ENCODE data around the gene FALEC. TPM values are rescaled to one million over a fixed set of nuclear protein-coding genes. Genes with fewer than 3 reads are reported as not detected.

The FALEC gene
- total and polyA plus RNA-seq, 9 of the 15 experiments (the other 6 are each of a cell fraction or from before 2014, with no cell fraction given), result 0.15 to 1.8 (median 0.53) TPM; not detected in 5

DNA sequence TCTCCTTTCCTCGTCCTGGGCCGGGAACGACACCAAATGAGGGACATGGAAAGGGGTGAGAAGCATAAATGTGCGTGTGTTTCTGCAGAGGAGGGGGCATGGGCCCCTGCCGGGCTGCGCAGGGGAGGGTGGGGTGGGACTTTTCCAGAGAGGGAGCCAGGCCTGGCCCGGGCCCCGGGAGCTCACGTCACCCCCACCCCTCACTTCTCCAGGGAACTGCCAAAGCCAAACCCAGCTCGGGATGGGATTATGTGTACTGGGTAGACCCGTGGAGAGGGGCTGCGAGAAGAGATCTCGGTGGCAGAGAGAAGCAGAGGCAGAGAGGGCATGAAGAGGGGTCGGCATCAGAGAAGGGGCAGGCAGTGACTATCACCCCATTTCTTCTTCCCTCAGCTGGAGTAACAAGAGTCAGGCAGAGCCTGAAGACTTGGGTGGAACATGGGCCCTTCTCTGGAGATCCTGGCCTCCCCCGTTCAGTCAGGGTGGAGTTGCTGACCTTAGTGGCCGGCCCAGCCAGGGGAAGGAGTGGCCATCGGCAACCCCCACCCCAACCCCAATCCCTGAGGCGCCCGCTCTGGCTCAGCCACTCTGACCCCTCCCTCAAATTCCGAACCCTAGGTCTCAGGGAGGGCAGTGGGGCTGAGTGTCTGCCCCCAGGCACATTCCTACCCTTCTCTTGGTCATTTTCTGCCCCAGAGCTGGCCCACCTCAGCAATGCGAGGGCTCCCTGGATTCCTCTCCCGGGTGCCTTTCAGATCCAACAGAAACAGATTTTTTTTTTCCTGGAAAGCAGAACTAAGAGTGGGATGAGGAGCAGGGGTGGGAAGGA is 34.9 kb downstream of the FALEC start (continued):
- TF ChIP-seq CHD4 (IDR thresholded peaks at IDR 0.05; ENCODE audit: insufficient read depth, insufficient replicate concordance, low read depth, low read length, poor library complexity, severe bottlenecking), result no peak
- TF ChIP-seq, protein P1, sequence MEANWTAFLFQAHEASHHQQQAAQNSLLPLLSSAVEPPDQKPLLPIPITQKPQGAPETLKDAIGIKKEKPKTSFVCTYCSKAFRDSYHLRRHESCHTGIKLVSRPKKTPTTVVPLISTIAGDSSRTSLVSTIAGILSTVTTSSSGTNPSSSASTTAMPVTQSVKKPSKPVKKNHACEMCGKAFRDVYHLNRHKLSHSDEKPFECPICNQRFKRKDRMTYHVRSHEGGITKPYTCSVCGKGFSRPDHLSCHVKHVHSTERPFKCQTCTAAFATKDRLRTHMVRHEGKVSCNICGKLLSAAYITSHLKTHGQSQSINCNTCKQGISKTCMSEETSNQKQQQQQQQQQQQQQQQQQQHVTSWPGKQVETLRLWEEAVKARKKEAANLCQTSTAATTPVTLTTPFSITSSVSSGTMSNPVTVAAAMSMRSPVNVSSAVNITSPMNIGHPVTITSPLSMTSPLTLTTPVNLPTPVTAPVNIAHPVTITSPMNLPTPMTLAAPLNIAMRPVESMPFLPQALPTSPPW (CRISPR knock-in tag; IDR thresholded peaks at IDR 0.05), result 0 out of 2 replicates have a peak, but pooled peaks have one; percentile 12
- TF ChIP-seq, protein P2, sequence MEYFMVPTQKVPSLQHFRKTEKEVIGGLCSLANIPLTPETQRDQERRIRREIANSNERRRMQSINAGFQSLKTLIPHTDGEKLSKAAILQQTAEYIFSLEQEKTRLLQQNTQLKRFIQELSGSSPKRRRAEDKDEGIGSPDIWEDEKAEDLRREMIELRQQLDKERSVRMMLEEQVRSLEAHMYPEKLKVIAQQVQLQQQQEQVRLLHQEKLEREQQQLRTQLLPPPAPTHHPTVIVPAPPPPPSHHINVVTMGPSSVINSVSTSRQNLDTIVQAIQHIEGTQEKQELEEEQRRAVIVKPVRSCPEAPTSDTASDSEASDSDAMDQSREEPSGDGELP (CRISPR knock-in tag; IDR thresholded peaks at IDR 0.05; ENCODE audit: borderline replicate concordance), result peak; percentile 39; the same call in 1 of the 2 replicates
- TF ChIP-seq, protein P3, sequence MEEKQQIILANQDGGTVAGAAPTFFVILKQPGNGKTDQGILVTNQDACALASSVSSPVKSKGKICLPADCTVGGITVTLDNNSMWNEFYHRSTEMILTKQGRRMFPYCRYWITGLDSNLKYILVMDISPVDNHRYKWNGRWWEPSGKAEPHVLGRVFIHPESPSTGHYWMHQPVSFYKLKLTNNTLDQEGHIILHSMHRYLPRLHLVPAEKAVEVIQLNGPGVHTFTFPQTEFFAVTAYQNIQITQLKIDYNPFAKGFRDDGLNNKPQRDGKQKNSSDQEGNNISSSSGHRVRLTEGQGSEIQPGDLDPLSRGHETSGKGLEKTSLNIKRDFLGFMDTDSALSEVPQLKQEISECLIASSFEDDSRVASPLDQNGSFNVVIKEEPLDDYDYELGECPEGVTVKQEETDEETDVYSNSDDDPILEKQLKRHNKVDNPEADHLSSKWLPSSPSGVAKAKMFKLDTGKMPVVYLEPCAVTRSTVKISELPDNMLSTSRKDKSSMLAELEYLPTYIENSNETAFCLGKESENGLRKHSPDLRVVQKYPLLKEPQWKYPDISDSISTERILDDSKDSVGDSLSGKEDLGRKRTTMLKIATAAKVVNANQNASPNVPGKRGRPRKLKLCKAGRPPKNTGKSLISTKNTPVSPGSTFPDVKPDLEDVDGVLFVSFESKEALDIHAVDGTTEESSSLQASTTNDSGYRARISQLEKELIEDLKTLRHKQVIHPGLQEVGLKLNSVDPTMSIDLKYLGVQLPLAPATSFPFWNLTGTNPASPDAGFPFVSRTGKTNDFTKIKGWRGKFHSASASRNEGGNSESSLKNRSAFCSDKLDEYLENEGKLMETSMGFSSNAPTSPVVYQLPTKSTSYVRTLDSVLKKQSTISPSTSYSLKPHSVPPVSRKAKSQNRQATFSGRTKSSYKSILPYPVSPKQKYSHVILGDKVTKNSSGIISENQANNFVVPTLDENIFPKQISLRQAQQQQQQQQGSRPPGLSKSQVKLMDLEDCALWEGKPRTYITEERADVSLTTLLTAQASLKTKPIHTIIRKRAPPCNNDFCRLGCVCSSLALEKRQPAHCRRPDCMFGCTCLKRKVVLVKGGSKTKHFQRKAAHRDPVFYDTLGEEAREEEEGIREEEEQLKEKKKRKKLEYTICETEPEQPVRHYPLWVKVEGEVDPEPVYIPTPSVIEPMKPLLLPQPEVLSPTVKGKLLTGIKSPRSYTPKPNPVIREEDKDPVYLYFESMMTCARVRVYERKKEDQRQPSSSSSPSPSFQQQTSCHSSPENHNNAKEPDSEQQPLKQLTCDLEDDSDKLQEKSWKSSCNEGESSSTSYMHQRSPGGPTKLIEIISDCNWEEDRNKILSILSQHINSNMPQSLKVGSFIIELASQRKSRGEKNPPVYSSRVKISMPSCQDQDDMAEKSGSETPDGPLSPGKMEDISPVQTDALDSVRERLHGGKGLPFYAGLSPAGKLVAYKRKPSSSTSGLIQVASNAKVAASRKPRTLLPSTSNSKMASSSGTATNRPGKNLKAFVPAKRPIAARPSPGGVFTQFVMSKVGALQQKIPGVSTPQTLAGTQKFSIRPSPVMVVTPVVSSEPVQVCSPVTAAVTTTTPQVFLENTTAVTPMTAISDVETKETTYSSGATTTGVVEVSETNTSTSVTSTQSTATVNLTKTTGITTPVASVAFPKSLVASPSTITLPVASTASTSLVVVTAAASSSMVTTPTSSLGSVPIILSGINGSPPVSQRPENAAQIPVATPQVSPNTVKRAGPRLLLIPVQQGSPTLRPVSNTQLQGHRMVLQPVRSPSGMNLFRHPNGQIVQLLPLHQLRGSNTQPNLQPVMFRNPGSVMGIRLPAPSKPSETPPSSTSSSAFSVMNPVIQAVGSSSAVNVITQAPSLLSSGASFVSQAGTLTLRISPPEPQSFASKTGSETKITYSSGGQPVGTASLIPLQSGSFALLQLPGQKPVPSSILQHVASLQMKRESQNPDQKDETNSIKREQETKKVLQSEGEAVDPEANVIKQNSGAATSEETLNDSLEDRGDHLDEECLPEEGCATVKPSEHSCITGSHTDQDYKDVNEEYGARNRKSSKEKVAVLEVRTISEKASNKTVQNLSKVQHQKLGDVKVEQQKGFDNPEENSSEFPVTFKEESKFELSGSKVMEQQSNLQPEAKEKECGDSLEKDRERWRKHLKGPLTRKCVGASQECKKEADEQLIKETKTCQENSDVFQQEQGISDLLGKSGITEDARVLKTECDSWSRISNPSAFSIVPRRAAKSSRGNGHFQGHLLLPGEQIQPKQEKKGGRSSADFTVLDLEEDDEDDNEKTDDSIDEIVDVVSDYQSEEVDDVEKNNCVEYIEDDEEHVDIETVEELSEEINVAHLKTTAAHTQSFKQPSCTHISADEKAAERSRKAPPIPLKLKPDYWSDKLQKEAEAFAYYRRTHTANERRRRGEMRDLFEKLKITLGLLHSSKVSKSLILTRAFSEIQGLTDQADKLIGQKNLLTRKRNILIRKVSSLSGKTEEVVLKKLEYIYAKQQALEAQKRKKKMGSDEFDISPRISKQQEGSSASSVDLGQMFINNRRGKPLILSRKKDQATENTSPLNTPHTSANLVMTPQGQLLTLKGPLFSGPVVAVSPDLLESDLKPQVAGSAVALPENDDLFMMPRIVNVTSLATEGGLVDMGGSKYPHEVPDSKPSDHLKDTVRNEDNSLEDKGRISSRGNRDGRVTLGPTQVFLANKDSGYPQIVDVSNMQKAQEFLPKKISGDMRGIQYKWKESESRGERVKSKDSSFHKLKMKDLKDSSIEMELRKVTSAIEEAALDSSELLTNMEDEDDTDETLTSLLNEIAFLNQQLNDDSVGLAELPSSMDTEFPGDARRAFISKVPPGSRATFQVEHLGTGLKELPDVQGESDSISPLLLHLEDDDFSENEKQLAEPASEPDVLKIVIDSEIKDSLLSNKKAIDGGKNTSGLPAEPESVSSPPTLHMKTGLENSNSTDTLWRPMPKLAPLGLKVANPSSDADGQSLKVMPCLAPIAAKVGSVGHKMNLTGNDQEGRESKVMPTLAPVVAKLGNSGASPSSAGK (IDR thresholded peaks at IDR 0.05), result no peak
- TF ChIP-seq SMC3 (conservative IDR thresholded peaks at IDR 0.05; ENCODE audit: insufficient read depth, low read depth, low read length), result no peak
- TF ChIP-seq, protein P4, sequence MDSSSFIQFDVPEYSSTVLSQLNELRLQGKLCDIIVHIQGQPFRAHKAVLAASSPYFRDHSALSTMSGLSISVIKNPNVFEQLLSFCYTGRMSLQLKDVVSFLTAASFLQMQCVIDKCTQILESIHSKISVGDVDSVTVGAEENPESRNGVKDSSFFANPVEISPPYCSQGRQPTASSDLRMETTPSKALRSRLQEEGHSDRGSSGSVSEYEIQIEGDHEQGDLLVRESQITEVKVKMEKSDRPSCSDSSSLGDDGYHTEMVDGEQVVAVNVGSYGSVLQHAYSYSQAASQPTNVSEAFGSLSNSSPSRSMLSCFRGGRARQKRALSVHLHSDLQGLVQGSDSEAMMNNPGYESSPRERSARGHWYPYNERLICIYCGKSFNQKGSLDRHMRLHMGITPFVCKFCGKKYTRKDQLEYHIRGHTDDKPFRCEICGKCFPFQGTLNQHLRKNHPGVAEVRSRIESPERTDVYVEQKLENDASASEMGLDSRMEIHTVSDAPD (CRISPR knock-in tag; IDR thresholded peaks at IDR 0.05), result no peak
- no peak for TF ChIP-seq DPF2 (IDR thresholded peaks at IDR 0.05)
- TF ChIP-seq STAT5A (IDR thresholded peaks at IDR 0.05; ENCODE audit: borderline replicate concordance, low read length), result no peak
- peak; percentile 12 for TF ChIP-seq TAF1 (IDR thresholded peaks at IDR 0.05; ENCODE audit: control insufficient read depth, extremely low read depth, insufficient read depth, low read length, severe bottlenecking)

Data from K562 (cell line).